NCI-H2107 treated with DMSO at 0.1 percent for 48 hours (cell line): ENCODE measurements around the gene OPCML.

Source experiments
- DNase-seq: peaks from one replicate; lab custom pipeline; 2025; ENCODE audit not compliant: unreplicated experiment; lab: John Stamatoyannopoulos, UW

Gene OPCML

DNA sequence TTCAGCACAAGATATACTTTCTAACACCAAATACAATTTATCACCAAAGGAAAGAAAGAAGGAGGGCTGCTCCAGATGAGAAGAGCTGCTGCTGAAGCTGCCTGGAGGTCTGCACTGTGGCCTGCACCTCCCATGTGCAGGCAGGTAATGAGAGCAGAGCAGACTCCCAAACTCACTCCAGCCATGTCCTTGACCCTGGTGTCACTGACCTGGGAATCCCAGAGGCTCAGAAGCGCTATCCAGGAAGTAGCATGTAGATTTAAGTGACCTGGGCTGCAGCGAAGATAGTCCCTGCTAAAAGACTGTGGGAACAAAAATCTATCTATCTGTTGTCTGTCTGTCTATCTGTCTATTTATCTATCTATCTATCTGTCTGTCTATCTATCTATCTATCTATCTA is 816.3 kb downstream of the OPCML start:
- no peak for DNase-seq

DNA sequence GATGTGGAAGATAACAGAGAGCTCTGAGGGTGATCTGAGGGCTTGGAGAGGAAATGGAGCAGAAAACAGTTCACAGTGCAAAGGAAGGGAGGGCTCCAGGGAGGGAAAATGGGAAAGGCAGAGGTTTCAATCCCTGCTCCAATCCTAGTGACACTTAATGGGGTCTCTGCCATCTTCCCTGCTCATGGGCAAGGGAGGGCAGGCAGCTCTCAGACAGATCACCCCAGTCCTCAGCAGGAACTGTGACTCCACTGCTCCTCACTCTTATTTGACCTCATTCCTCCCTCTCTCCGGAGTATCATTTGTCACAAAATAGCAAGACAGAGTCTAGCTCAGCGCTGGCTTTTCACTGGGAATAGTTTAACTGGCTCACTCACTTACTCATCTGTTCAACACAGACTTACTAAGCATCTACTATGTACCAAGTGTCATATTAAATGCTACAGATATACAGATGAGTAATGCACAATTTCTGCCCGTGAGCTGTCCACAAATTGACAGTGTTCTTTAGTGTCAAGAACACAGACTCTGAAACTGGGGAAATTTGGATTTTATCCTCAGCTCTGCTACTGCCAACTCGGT is 817.4 kb downstream of the OPCML start:
- DNase-seq, result no peak

DNA sequence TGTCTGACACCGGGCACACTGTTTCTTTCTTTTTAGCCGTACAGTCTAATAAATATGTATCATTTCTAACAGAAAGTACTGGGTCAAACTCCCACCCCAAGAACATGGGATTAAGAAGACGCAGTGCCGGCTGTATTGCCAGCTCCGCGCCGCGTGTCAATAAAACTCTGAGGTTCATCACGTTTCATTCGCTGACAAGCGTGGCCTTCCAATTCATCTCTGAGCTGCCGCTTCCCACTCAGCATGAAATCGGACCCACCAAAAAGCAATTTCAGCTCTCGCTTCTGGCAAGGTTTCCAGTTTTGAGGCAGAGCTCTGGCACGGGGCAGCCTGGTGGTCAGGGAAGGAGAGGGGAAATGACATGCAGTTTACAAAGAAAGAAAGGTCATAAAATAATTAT is 819.8 kb downstream of the OPCML start:
- no peak for DNase-seq

DNA sequence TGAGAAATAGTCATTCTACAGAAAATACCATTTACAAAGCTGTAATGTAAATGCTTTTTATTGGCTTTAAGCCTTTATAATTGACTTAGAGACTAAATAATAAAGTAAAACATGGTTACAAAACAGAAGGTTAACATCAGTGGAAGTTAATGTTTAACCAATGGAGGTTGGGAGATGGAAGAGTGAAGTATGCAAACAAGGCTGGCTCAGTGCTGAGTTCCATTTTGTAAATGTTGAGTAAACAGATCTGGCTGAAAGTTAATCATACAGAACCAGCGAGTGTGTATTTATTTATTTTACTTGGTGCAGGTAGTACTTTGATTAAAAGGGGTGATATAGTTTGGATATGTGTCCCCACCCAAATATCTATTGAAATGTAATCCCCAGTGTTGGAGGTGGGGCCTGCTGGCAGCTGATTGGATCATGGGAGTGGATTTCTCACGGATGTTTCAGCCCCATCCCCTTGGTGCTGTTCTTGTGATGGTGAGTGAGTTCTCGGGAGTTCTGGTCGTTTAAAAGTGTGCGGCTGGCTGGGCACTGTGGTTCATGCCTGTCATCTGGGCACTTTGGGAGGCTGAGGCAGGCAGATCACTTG is 827.4 kb downstream of the OPCML start:
- DNase-seq, result no peak

DNA sequence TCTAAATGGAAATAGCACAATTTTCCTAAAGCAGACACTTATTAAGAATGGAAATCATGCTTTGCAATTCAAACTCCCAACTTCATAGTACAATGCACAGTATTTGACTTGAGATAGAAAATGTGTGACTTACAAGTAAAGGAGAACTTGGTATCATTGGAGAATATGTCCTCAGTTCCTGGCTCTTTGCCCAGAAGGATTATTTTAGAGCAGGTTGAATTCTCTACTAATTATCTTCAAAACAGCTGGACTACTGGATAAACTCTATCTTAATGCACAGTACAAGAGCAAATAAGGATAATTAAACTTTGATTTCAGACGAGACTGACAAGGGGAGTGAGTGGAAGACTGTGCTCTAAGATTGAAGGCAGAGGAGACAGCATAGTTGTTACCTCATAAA is 839.4 kb downstream of the OPCML start:
- DNase-seq, result no peak

DNA sequence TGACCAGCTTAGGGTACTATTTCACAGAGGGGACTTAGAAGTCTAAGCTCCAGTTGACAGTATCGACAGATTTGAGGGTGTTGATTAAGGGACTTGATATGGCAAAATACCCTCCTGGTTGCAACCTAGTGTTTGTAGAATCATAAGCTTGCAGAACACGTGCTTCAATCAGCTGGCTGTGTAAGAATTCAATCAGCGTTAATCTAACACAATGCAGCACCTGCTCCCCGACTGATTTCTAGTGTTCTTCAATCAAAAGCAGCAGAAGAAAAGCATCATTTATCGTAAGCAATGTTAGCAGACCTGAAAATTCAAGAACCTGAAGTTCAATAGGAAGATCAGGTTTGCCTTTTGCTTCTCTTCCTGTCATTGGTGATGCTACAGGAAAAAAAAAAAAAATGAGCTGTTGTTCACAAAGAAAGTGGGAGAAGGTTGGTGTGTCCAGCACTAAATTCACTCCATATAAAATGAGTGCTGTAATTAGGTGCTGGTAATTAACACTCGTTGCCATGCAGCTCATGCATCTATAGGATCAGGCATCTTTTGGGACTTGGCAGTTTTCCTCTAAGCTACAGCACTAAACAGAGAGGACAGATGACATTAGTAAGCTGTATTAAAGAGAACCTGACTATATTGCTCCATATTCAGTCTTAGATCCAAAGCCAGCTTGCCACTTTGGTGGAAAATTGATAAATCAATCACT is 840.3 kb downstream of the OPCML start:
- no peak for DNase-seq

DNA sequence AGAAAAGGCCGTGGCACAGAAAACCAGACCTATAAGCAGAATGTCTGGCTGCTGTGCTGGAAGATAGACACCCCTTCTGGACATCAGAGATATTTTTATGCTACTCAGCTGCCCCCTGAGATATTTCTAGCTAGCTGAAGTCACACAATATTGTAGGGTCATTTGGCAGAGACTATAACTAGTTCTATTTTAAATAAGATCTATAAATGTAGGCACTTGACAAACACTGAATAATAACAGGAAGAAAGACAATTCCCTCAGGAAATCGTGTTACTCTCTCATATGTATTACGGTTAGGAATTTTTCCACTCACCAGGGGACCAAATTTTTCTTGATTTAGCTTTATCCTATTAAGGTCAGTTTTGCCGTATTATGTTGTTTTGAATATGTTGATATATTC is 845.4 kb downstream of the OPCML start:
- DNase-seq, result no peak

DNA sequence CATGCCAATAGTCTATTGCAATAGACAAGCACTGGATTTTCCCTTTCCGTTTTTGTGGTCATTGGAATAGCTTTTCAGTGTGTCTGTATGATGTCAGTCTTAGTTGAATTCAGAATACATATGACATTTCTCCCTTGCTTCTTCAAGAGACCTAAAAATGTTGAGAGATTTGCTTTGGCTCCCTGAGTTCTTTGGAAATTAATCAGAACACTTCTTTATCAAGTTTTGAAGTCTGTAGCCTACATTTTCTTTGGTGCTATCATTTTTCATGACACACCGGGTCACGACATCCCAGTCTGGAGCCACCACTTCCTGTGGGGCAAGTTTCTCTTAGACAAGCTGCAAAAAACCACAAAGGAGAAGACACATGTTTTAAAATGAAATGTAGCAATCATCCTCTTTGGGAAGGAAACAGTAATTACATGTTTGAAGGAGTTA is 847.1 kb downstream of the OPCML start:
- DNase-seq, result no peak

DNA sequence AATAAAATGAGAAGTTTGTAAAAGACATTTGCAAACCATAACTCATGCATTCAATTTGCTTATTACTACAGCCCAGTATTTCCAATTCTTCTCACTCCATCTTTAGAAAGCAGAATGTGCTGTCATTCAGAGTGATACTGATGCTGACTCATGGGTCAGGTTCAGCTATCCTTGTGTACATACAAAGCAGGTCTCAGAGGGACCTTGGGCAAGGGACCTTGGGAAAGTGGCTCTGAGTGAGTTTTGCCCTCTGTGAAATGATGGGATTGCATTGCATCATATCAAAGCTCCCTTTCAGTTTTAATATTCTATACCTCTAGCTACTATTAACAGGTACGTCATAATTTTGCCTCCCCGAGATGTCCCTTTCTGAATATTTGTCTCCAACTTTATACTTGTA is 848.7 kb downstream of the OPCML start:
- no peak for DNase-seq

DNA sequence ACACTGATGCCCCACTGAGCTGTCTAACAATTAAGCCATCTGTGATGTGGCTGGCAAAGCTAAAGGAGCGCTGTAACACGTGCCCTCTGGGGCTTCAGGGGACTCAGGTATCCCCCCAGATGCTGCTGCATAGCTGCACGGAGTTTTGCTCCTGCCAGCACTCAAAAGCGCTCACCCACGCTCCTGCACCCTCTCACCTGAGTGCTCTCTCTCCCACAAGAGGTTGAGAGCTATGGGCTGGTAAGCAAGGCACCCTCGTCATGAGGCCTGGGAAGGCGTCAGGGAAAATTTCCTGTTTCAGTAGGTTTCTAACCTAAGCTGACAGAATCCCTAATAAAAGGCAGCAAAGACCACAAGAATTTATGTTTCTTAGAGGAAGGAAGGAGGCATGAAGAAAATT is 850.3 kb downstream of the OPCML start:
- DNase-seq, result no peak

DNA sequence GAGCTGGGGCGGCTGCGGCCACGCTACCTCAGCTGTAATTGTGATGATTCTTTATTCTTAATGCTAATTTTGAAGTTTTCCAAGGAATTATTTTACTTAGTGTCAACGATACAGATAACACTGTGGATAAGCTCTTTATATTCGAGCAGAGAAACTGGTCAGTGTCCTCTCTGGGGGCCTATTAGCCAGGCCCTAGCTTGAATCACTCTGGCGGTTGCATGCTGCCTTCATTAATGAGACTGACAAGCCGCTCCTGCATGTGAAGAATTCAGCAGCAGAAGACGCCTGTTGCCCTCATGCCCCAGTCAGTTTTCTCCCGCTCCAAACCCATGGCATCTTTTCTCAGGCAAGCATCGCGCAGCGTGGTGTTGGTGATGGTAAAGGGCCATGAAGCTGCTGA is 851.7 kb downstream of the OPCML start:
- no peak for DNase-seq

DNA sequence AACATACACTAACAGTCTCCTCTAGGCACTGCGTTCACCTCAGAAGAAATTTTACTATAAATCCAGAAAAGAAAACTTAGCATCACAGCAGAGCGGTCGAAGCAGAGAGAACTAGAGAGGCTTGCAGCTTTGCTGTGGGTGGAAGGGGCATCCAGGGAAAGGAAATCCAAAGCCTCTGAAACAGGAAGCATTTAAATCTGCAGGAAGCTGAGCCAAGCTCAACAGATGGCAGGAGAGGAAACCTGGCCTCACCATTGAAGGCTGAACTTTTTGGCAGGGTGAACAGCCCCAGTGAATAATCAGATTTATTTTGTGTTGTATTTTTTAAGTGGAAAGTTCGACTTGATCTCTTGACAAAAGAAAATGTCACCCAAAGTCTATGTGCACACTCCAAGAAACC is 858.1 kb downstream of the OPCML start:
- no peak for DNase-seq

DNA sequence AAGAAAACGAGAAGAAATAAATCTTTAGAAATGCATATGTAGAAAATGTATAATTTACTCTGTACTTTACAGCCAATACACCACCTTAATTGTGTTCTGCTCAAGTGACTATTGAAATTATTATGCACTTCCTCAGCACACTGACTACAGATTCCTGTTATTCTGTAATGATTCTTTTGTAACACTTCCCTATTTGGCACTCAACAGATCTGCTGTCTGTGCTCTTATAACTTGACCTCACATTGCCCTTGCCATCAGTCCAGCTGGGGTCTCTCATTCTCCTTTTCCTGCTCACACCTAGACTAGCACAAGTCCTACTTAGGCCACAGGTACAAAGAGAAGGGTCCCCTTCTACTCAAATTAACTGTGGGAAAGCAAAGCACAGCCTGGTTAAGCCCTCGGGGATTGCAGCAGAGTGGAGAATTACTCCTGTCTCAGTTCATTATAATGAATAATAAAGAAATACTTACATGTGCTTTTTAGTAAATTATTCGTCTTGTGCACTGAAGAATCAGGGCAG is 860.4 kb downstream of the OPCML start:
- no peak for DNase-seq

DNA sequence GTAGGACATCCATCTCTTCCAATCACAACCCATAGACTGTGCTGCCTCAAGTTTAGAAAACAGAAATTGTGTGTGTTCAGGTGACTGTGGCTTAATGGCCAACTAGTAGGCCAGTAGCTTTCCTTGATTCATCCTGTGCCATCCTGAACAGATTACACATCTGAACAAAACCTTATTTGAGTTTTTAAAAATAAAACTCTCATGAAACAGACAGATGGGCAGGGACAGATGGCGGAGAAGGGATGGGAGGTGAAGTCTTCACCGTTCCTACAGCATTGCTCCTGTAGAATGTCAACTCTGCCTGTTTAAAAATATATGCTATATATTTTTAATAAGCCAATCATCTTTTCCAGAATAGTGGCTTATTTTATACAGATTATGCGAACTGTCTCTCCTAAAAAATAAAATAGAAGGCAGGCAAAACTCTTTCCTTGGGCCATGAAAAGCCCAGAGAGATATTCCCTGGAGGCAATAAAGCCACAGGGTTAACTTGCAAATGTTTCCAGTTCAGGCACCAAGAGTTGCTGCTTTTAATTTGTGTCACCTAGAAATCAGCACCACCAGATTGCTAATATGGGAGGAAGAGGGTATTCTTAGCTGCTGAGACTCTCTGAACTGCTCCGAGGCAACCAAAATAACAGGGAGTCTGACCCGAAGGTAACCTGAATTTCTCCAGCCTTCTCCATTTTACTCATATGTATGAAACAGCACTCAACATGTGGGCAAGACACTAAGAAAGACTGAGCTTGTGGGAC is 861.2 kb downstream of the OPCML start:
- DNase-seq, result no peak

DNA sequence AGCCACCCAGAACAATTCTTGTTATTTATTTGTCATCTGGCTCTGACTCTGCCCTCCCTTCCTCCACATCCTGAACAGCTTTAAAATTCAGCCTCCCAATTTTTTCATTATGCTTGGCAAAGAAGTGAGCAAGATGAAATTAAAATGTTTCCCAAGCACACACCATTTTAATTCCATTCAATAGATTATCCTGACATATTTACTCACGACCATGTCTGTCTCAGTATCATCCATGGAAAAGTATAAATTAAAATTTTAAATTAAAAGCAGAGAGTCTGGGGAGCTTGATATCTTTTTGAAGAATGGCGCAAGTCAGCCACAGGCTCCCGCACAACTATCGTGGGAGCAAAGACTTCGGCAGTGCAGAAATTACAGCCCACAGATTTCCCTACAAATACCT is 862.4 kb downstream of the OPCML start:
- no peak for DNase-seq

DNA sequence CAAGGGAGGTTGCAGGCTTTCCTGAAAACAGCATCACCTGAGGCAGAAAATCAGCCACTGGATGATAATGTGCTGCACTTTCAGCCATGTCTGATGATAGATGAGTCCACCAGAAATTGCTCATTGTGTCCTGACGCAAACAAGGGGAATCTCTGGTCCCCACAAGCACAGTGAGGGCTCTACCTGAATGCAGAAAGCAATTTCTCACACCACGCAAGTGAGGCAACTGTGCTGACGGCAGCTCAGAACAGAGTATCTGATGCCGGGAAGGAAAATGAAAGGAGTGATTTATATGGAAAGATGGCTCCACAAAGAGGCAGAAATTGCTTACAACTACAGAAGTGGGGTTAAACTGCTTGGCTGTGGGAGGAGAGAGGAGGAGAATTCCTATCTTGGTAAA is 867.1 kb downstream of the OPCML start:
- no peak for DNase-seq

DNA sequence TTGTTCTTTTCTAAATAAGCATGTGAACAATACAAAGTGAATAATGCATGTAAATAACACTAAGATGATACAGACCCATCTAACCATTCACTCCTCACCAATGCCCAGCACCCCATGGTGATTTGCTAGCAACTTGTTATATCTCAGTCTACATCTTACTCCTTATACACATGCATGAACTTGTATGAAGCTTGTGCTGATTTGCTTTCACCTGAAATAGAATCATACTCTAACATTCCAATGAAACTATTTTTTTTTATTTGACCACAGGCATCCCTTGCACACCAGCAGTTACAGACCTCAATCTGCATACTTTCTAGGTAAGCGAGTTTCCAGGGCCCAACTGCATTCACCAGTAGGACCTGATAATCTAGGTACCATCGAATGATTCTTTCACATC is 873.6 kb downstream of the OPCML start:
- no peak for DNase-seq

DNA sequence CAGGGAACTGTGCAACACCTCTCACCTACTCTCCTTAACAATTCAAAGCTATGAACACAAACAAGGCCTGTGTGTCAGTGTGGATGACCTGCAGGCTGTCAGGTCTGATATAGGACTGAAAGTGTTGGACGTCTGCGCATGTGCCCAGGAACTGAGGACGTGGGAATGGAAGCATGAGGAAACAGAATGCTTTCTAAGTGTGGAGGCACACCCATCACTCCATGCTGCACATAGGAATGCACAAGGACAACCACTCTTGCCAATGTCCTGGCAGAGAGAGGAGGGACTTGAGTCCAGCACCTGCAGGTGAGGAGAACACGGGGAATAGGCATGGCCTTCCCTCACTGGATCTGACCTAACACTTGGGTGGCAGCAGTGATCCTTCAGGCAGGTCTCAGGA is 874.3 kb downstream of the OPCML start:
- DNase-seq, result no peak

DNA sequence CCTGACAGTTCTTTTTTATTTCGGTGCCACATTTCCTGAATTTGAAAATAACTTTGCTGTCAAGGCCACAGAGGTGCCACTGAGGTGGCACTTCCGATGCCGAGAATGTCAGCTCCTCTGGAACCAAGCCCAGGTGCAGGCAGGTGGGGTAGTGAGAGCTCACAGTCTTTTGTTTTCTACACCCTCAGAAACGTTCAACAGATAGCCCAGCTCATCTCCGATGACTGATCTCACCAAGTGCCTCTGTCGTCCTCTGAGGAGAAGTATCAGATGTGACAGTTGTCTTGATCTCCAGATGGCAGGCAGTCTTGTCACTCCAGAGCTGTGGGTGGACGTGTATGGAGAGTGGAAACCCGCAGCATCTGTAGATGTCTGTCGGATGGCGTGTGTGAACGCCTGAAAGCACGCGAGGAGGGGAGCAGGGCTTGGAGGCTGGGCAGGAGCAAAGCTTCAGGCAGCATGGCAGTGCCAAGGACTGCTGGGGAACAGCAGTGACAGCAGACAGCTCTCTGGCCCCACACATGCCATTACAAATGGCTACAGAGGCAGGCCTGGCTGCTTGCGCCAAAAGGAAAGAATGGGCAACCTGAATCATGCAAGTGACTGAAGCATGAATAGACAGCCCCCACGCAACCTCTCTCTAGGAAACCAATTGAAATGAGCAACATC is 877.0 kb downstream of the OPCML start:
- DNase-seq, result no peak

DNA sequence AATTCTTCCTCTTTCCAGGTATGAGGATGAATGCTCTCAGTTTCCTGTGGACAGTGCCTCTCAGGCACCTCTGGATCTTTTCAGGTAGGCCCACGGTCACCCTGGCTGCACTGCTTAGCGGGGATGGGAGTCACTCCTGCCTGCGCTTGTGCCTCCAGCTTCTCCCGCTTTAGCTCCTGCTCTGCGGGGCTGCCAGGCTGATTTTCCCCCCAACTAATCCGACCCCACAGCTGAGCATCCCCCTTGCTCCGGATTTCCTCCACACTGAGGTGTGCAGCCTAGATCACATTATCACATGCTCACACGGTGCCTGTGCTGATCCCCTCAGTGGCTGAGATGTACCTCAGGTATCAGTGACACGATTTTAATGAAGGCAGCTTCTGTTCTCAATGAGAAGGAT is 879.1 kb downstream of the OPCML start:
- DNase-seq, result no peak

DNA sequence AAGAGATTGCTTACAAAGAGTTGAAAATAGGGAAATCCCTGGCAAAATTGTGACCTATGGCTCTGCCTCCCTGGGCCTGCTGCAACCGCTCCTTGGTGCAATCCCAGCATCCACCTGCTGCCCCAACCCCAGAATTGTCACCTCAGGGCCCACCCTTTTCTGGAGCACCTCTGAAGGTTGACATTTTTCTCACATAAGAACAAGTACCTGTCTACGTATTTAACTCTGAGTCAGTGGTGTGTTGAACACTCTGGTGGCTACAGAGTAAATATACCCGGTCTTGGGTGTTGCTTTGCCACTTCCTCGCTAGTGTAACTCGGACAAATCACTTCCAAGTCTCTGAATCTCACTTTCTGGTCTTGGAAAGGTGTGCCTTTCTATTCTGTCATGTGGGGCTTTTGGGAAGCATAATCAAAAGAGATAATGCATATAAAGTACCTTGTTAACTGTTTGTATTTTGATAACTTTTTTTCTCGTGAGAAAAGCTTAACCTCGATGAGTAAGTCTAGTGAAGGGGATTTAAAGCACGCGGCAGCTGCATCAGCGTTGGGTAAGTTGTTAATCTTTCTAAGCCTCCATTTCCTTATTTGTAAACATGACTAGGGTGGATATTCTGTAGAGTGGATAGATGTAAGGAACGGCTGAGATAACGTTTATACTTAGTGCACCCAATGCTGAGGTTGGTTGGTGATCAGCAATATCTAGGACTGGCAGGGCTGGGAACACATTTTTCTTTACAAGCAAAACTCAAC is 881.2 kb downstream of the OPCML start:
- DNase-seq, result no peak
